GM23248 (cell line): ENCODE measurements around the gene IFT122. TPM values are rescaled to one million over a fixed set of nuclear protein-coding genes. Genes with fewer than 3 reads are reported as not detected.

Experiments used
- DNase-seq: peaks from one replicate; pipeline ENCODE4 v3.0.0-alpha.2; 2015
- H2AFZ ChIP-seq: fragments of 200-600 bp; sonication (generic); 2 replicates; pipeline ENCODE4 v1.6.1; 2016; ENCODE audit warnings: antibody characterized with exemption
- H3F3A ChIP-seq: fragments of 200-600 bp; sonication (generic); 2 replicates; pipeline ENCODE4 v1.6.1; 2016; ENCODE audit warnings: mild to moderate bottlenecking, antibody characterized with exemption, mixed run types; ENCODE audit not compliant: insufficient read depth
- H3K27ac ChIP-seq: fragments of 200-600 bp; sonication (generic); 2 replicates; pipeline ENCODE4 v1.5.1; 2016; ENCODE audit warnings: mild to moderate bottlenecking
- H3K27me3 ChIP-seq: fragments of 200-600 bp; sonication (generic); replicated peaks from 2 replicates; pipeline ENCODE4 v1.6.1; 2016; ENCODE audit warnings: mild to moderate bottlenecking; ENCODE audit not compliant: insufficient read depth
- H3K36me3 ChIP-seq: fragments of 200-600 bp; sonication (generic); 2 replicates; pipeline ENCODE4 v1.6.1; 2016; ENCODE audit warnings: low read depth, mild to moderate bottlenecking
- H3K4me1 ChIP-seq: fragments of 200-600 bp; sonication (generic); 2 replicates; pipeline ENCODE4 v1.6.1; 2016; ENCODE audit warnings: mild to moderate bottlenecking; ENCODE audit not compliant: insufficient read depth
- H3K4me2 ChIP-seq: fragments of 200-600 bp; sonication (generic); one replicate; pipeline ENCODE4 v1.6.1; 2016; ENCODE audit warnings: mild to moderate bottlenecking; ENCODE audit not compliant: unreplicated experiment
- H3K4me3 ChIP-seq: fragments of 200-600 bp; sonication (generic); 2 replicates; pipeline ENCODE4 v1.5.1; 2016; ENCODE audit warnings: mild to moderate bottlenecking
- H3K79me2 ChIP-seq: fragments of 200-600 bp; sonication (generic); 2 replicates; pipeline ENCODE4 v1.6.1; 2016; ENCODE audit warnings: mild to moderate bottlenecking; ENCODE audit not compliant: insufficient read depth
- H3K9ac ChIP-seq: fragments of 200-600 bp; sonication (generic); 2 replicates; pipeline ENCODE4 v1.6.1; 2016; ENCODE audit warnings: mild to moderate bottlenecking
- H3K9me2 ChIP-seq: fragments of 200-600 bp; sonication (generic); 2 replicates; pipeline ENCODE4 v1.6.1; 2016; ENCODE audit warnings: mixed run types, mild to moderate bottlenecking, moderate library complexity; ENCODE audit not compliant: insufficient read depth
- H3K9me3 ChIP-seq: fragments of 200-600 bp; sonication (generic); one replicate; pipeline ENCODE4 v1.6.1; 2017; ENCODE audit warnings: low read depth
- H4K20me1 ChIP-seq: fragments of 200-600 bp; sonication (generic); 2 replicates; pipeline ENCODE4 v1.6.0; 2016; ENCODE audit not compliant: insufficient read depth
- EZH2 ChIP-seq: fragments of 200-600 bp; sonication (generic); IDR thresholded peaks from 2 replicates; pipeline ENCODE4 v1.6.1; 2018; ENCODE audit warnings: antibody characterized with exemption, mild to moderate bottlenecking; ENCODE audit not compliant: insufficient read depth, poor library complexity, severe bottlenecking
- EZH2phosphoT487 ChIP-seq: fragments of 200-600 bp; sonication (generic); IDR thresholded peaks from 2 replicates; pipeline ENCODE4 v1.6.1; 2018; ENCODE audit warnings: antibody characterized with exemption, moderate library complexity, mild to moderate bottlenecking, low read depth; ENCODE audit not compliant: insufficient read depth
- WGBS, 2 experiments: methylation state at CpG; one replicate each; pipeline ENCODE4 v1.1.6; 2015 to 2017; ENCODE audit warnings: low lambda C conversion rate in 2 of 2, low coverage in 1 of 2; ENCODE audit errors: missing lambda C conversion rate in 2 of 2; 5-methylcytosine and 5-hydroxymethylcytosine counted together
- in situ Hi-C: fragments of 300-500 bp; cut with MboI; formaldehyde crosslinking; loops from 2 replicates; pipeline ENCODE4 v1.15.0; 2020
- polyA plus RNA-seq: library from polyadenylated mRNA; unstranded; fragments of >200 nt; fragmentation: Nextera tagmentation; extraction: Ambion mirVana; gene quantifications from 2 replicates; pipeline ENCODE4 v1.2.1, GENCODE V29; 2016
- total RNA-seq: library from RNA; depleted of rRNA; stranded (reverse); fragments of >200 nt; shearing (Covaris generic); gene quantifications from 2 replicates; pipeline ENCODE4 v1.2.3, GENCODE V29; 2014

The IFT122 gene
- total and polyA plus RNA-seq, 2 experiments from 2014 or later, result 16.1 to 16.3 TPM

- Histone ChIP-seq H3K4me1 (no peaks in the 10 kb centered on the region), H2AFZ (no peak overlapping the region), H4K20me1 (no peaks in the 10 kb centered on the region), H3K27me3 (no peaks in the 10 kb centered on the region), H3K9me2 (no peaks in the 10 kb centered on the region), H3K9ac (no peak overlapping the region), H3K4me2 (no peak overlapping the region), H3K36me3 (no peaks in the 10 kb centered on the region), H3K9me3 (no peaks in the 10 kb centered on the region), H3K79me2 (no peaks in the 10 kb centered on the region), H3F3A (peaks cover 9% of the 10 kb centered on the region; the same call in 1 of the 2 replicates), H3K27ac (no peak overlapping the region), H3K4me3 (no peak overlapping the region)
- DNase-seq, result no peak
- in situ Hi-C loops, result no loop called here
- no peak for TF ChIP-seq EZH2
- TF ChIP-seq EZH2phosphoT487, result no peak
- WGBS, 2 experiments, result 35 to 66% methylated on average over 3 to 4 of the region's 4 CpGs
Observed at GRCh38 chr3:129520960-129521359, 80.9 kb downstream of the IFT122 start.

GRCh38 chr3:129521611-129522010 lies 81.6 kb downstream of the IFT122 start:
- in situ Hi-C loops, result no loop called here
- Histone ChIP-seq H3K9me3 (no peaks in the 10 kb centered on the region), H3F3A (peaks cover 9% of the 10 kb centered on the region; the same call in 1 of the 2 replicates), H3K79me2 (no peaks in the 10 kb centered on the region), H4K20me1 (no peaks in the 10 kb centered on the region), H2AFZ (no peak overlapping the region), H3K9me2 (no peaks in the 10 kb centered on the region), H3K4me3 (no peak overlapping the region), H3K9ac (no peak overlapping the region), H3K4me2 (no peak overlapping the region), H3K27me3 (no peaks in the 10 kb centered on the region), H3K36me3 (no peaks in the 10 kb centered on the region), H3K27ac (no peak overlapping the region), H3K4me1 (no peaks in the 10 kb centered on the region)
- 61% methylated on average over 8 of the region's 8 CpGs for WGBS, 2 experiments
- TF ChIP-seq EZH2 (no peak), EZH2phosphoT487 (no peak)
- no peak for DNase-seq

GRCh38 chr3:129522953-129523352 lies 82.9 kb downstream of the IFT122 start:
- TF ChIP-seq EZH2phosphoT487 (no peak), EZH2 (no peak)
- no peak overlapping the region for H3K4me2 ChIP-seq
- no peak overlapping the region for H2AFZ ChIP-seq
- no peaks in the 10 kb centered on the region for H3K27me3 ChIP-seq
- no peak overlapping the region for H3K4me3 ChIP-seq
- peaks cover 9% of the 10 kb centered on the region; the same call in 1 of the 2 replicates for H3F3A ChIP-seq
- no peaks in the 10 kb centered on the region for H4K20me1 ChIP-seq
- H3K9me2 ChIP-seq, result no peaks in the 10 kb centered on the region
- no peak for DNase-seq
- H3K79me2 ChIP-seq, result no peaks in the 10 kb centered on the region
- H3K9ac ChIP-seq, result no peak overlapping the region
- H3K36me3 ChIP-seq, result no peaks in the 10 kb centered on the region
- no peak overlapping the region for H3K27ac ChIP-seq
- H3K9me3 ChIP-seq, result no peaks in the 10 kb centered on the region
- in situ Hi-C loops, result no loop called here
- 83 to 87% methylated on average over 5 of the region's 5 CpGs for WGBS, 2 experiments
- no peaks in the 10 kb centered on the region for H3K4me1 ChIP-seq

GRCh38 chr3:129524081-129524480 lies 84.1 kb downstream of the IFT122 start:
- DNase-seq, result no peak
- 80 to 82% methylated on average over 4 of the region's 4 CpGs for WGBS, 2 experiments
- H3K9me3 ChIP-seq, result no peaks in the 10 kb centered on the region
- no peaks in the 10 kb centered on the region for H3K79me2 ChIP-seq
- TF ChIP-seq EZH2phosphoT487 (no peak), EZH2 (no peak)
- H3K36me3 ChIP-seq, result no peaks in the 10 kb centered on the region
- no peaks in the 10 kb centered on the region for H3K27me3 ChIP-seq
- no peak overlapping the region for H3K9ac ChIP-seq
- no peak overlapping the region for H3K27ac ChIP-seq
- in situ Hi-C loops, result no loop called here
- no peaks in the 10 kb centered on the region for H3K9me2 ChIP-seq
- no peak overlapping the region for H2AFZ ChIP-seq
- no peak overlapping the region for H3K4me3 ChIP-seq
- H3F3A ChIP-seq, result peaks cover 9% of the 10 kb centered on the region; the same call in 1 of the 2 replicates
- no peaks in the 10 kb centered on the region for H3K4me1 ChIP-seq
- H4K20me1 ChIP-seq, result no peaks in the 10 kb centered on the region
- H3K4me2 ChIP-seq, result no peak overlapping the region
